Lung (tissue), 12 donors: Measurements from ENCODE around the gene CETP. TPM values are rescaled to one million over a fixed set of nuclear protein-coding genes. Genes with fewer than 3 reads are reported as not detected.

Experiments used
- ATAC-seq: fragments of 200-7000 bp; cut with Tn5 transposase; one replicate; pipeline ENCODE4 v1.9.1; 2020; ENCODE audit warnings: moderate number of reproducible peaks; ENCODE audit not compliant: insufficient read depth, low FRiP score
- DNase-seq, 3 donors: peaks; one replicate each; pipeline ENCODE4 v3.0.0-alpha.2; 2013 to 2017
- H3K27ac ChIP-seq, 2 donors: one replicate each; pipeline ENCODE4 v1.5.1; 2013; ENCODE audit warnings: mild to moderate bottlenecking in 2 of 2, moderate library complexity in 2 of 2, control low read depth in 1 of 2, inconsistent platforms in 1 of 2, low read depth in 1 of 2, low read length in 1 of 2
- H3K27me3 ChIP-seq, 3 donors: one replicate each; pipeline ENCODE4 v1.5.1; 2013; ENCODE audit warnings: low read length in 2 of 3; ENCODE audit not compliant: control insufficient read depth in 3 of 3, insufficient read depth in 3 of 3
- H3K36me3 ChIP-seq, 4 donors: one replicate each; pipeline ENCODE4 v1.5.1; 2013; ENCODE audit warnings: low read length in 4 of 4, mild to moderate bottlenecking in 1 of 4, moderate library complexity in 1 of 4; ENCODE audit not compliant: control insufficient read depth in 4 of 4, insufficient read depth in 4 of 4
- H3K4me1 ChIP-seq, 5 donors: one replicate each; pipeline ENCODE4 v1.5.1; 2013; ENCODE audit warnings: low read length in 5 of 5, mild to moderate bottlenecking in 2 of 5, moderate library complexity in 1 of 5; ENCODE audit not compliant: control insufficient read depth in 5 of 5, insufficient read depth in 5 of 5
- H3K4me3 ChIP-seq: one replicate; pipeline ENCODE4 v1.5.1; 2013; ENCODE audit warnings: mild to moderate bottlenecking, control low read depth, moderate library complexity
- H3K9ac ChIP-seq, 2 donors: one replicate each; pipeline ENCODE4 v1.5.1; 2013; ENCODE audit warnings: low read length in 2 of 2, control low read depth in 1 of 2; ENCODE audit not compliant: insufficient read depth in 1 of 2
- H3K9me3 ChIP-seq, 4 donors: one replicate each; pipeline ENCODE4 v1.5.1; 2013; ENCODE audit warnings: low read length in 3 of 4, mild to moderate bottlenecking in 1 of 4, moderate library complexity in 1 of 4; ENCODE audit not compliant: control insufficient read depth in 4 of 4, insufficient read depth in 3 of 4
- WGBS, 2 donors: extraction: QIAGEN DNeasy Blood & Tissue Kit; methylation state at CpG; one replicate each; pipeline ENCODE4 v1.1.7; 2013; 5-methylcytosine and 5-hydroxymethylcytosine counted together
- polyA plus RNA-seq, 2 donors: library from polyadenylated mRNA; stranded (reverse); fragments of 200-250 nt; gene quantifications; one replicate each; pipeline ENCODE4 v1.2.1, GENCODE V29; 2013
- total RNA-seq, 2 donors: library from RNA; depleted of rRNA in 1 of 2; stranded (reverse); fragments of >200 nt in 1 of 2; gene quantifications; one replicate each; pipeline ENCODE4 v1.2.1, GENCODE V29; 2014 to 2021
- TF ChIP-seq, protein P1 (sequence below): IDR thresholded peaks from 2 replicates; pipeline ENCODE4 v1.5.1; 2012; ENCODE audit warnings: mild to moderate bottlenecking; ENCODE audit errors: control extremely low read depth, extremely low read depth
- donor health status: control.
- donor health status: control.
- donor health status: Bipolar disorder and iron deficiency.
- donor health status: healthy.
- donor health status: DM: yes; HTN: yes; CAD: no.

Gene CETP
- total and polyA plus RNA-seq, 4 donors = 0.71 to 8.4 (median 0.83) TPM

DNA sequence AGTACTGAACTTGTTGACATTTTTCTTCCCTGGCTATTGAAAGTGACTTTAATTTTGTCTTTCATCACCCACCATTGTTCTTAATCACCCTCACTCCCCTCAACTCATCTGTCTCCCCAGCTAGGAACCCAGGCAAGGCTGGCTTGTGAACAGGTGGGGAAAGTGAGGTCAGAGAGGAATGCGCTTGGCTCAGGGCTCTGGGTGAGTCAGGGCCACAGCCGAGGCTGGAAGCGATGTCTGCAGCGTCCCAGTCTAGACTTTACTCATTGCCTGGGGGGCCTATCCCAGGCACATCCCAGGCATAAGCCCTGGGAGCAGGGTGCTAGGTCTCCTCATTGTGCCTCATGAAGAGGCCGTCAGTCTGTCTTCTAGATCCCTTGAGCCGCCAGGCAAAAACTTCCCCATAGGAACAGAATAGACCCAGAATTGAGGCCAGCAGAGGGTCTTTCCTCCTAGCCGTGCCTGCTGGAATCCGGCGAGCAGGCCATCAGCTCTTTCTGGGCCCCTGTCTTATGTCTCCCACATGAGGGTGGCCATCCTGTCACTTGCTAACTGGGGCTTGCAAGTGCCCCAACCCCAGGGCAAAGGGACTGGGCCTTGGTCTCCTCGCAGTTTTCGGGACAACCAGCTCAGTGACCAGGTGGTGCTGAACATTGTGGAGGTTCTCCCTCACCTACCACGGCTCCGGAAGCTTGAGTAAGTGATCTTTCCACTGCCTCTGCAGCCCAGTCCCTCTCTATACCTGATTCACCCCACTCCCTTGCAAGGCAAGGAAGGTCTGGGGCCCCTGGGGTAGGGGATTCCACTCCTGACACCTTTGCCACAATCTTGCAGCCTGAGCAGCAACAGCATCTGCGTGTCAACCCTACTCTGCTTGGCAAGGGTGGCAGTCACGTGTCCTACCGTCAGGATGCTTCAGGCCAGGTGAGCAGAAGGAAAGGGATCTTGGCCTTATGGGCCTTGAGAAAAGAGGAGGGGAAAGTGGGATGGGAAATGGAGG is 67.7 kb downstream of the CETP start:
- 94 to 97% methylated on average over 16 of the region's 16 CpGs for WGBS, 2 donors
- no peaks in the 10 kb centered on the region for H3K27me3 ChIP-seq
- no peak for ATAC-seq
- H3K27ac ChIP-seq = no peak overlapping the region
- no peaks in the 10 kb centered on the region for H3K4me1 ChIP-seq
- H3K9me3 ChIP-seq = no peaks in the 10 kb centered on the region
- no peak overlapping the region for H3K9ac ChIP-seq
- no peak overlapping the region for H3K4me3 ChIP-seq
- peak in 1 of 3 donors; percentile 8 for DNase-seq
- peaks cover 0 to 27% (median 0%) of the 10 kb centered on the region in 4 donors for H3K36me3 ChIP-seq
- TF ChIP-seq, protein P1, sequence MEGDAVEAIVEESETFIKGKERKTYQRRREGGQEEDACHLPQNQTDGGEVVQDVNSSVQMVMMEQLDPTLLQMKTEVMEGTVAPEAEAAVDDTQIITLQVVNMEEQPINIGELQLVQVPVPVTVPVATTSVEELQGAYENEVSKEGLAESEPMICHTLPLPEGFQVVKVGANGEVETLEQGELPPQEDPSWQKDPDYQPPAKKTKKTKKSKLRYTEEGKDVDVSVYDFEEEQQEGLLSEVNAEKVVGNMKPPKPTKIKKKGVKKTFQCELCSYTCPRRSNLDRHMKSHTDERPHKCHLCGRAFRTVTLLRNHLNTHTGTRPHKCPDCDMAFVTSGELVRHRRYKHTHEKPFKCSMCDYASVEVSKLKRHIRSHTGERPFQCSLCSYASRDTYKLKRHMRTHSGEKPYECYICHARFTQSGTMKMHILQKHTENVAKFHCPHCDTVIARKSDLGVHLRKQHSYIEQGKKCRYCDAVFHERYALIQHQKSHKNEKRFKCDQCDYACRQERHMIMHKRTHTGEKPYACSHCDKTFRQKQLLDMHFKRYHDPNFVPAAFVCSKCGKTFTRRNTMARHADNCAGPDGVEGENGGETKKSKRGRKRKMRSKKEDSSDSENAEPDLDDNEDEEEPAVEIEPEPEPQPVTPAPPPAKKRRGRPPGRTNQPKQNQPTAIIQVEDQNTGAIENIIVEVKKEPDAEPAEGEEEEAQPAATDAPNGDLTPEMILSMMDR = no peak

DNA sequence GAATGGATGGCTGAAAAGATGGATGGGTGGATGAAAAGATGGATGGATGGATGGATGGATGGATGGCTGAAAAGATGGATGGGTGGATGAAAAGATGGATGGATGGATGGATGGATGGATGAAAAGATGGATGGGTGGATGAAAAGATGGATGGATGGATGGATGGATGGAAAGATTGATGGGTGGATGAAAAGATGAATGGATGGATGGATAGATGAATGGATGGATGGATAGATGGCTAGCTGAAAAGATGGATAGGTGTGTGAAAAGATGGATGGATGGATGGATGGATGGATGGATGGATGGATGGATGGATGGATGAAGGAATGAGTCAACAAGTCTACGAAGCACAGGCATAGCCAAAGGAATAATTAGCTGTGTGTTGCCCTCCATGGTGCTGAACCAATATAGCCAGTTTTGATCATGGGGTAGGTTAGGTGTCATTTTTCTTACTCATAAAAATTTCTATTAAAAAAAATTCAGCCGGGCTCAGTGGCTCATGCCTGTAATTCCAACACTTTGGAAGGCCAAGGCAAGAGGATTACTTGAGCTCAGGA is 68.7 kb downstream of the CETP start:
- Histone ChIP-seq H3K4me1 (no peaks in the 10 kb centered on the region), H3K9me3 (no peaks in the 10 kb centered on the region), H3K9ac (no peak overlapping the region), H3K36me3 (peaks cover 0 to 26% (median 0%) of the 10 kb centered on the region in 4 donors), H3K27ac (no peak overlapping the region), H3K27me3 (no peaks in the 10 kb centered on the region), H3K4me3 (no peak overlapping the region)
- WGBS, 2 donors = 96% methylated on average over 2 of the region's 2 CpGs
- DNase-seq (peak in 1 of 3 donors; percentile 1), ATAC-seq (no peak)
- TF ChIP-seq, protein P1 = no peak

DNA sequence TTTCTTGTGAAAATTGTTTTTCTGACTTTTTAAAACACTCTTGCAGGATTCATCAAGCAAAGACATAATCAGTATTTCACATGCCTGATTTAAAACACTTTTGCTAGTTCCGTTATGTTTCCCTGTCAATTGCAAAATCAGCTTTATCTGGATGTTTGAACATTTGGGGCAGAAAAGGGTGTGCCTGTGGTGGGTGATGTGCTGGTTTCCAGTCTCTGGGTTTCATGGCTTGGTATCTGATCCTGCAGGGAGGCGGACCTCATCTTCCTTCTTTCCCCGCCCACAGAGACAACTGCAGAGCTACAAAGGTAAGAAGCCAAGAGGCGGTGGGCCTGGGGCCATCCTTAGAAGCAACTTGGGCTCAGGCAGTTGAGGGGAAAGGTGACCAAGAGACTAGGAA is 69.4 kb downstream of the CETP start:
- peak in 1 of 3 donors; percentile 2 for DNase-seq
- Histone ChIP-seq H3K9ac (no peak overlapping the region), H3K9me3 (no peaks in the 10 kb centered on the region), H3K27me3 (no peaks in the 10 kb centered on the region), H3K4me1 (no peaks in the 10 kb centered on the region), H3K27ac (no peak overlapping the region), H3K4me3 (no peak overlapping the region), H3K36me3 (peaks cover 0 to 21% (median 0%) of the 10 kb centered on the region in 4 donors)
- no peak for ATAC-seq
- TF ChIP-seq, protein P1 = no peak
- 84 to 89% methylated on average over 4 of the region's 4 CpGs for WGBS, 2 donors
